HS-5 (cell line): ENCODE measurements around the gene PICALM.
"Not testable (repeated sequence)": the region's sequence is repeated elsewhere in the genome, so short reads cannot be mapped to it uniquely, and the experiment has no call there.

ENCODE experiments used
- DNase-seq: peaks from one replicate; pipeline ENCODE4 v3.0.0-alpha.2; 2012; ENCODE audit warnings: low read depth

Gene PICALM

DNA sequence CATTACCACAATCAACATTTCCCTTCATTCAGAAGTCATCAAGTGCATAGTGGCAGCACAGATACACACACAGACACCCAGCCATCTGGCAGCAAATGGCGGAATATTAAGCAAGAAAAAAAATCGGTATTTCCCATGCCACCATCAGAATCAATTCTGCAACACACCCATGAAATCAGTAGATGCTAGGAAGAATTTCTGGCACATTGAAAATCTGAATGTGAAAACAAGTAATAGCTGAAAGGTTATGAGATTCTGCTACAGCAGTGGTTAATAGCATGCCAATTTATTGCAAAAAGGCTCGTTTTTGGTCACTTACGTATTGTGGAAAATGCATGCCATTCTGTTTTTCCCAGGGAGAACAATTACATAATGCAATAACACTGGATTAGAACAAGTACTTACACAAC, 91.1 kb downstream of the PICALM start:
- no peak for DNase-seq

DNA sequence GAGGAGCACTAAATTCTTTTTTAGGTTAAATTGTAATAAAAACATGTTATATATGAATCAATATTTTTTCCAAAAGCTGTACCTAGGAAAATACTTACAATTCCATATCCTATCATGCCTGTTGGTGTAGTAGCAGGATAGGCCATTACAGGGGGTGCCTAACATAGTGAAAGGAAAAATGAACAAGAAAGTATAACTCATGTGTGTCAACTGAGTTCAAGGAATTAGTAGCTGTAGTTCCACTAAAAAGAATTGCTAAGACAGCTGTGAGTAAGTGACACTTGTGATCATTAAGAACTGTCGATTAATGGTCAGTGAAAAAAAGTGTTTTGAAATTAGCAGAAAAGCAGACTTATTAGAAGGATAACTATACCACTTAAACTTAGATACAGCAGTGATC, 92.4 kb downstream of the PICALM start:
- DNase-seq, result no peak

DNA sequence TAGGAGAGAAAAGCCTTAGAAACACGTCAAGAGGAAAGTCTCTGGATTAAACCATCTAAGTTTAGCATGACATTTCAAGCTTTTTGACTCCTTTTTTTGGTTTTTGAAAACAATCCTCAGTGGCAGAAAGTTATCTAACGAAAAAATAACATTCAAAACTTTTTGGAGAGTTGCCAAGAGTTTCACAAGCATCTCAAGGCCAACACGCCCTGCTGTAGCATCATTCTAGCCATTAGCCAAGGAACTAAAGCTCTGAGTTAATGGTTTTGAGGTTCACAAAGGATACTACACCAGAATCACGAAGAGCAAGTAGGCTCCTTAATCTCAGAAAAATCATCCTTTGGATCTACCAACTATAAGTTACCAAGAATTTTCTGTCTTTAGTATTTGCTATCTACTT, 94.8 kb downstream of the PICALM start:
- no peak for DNase-seq

- DNase-seq, result no peak
Observed at GRCh38 chr11:85970593-85970992, 98.3 kb downstream of the PICALM start.

GRCh38 chr11:85967457-85967856, 101.4 kb downstream of the PICALM start:
- no peak for DNase-seq

GRCh38 chr11:85965202-85965601, 103.7 kb downstream of the PICALM start:
- DNase-seq, result no peak

- peak; percentile 87 for DNase-seq
Observed at GRCh38 chr11:85961930-85962363, 106.9 kb downstream of the PICALM start.

- DNase-seq, result no peak
Observed at GRCh38 chr11:85961130-85961529, 107.8 kb downstream of the PICALM start.

GRCh38 chr11:85960678-85961077, 108.2 kb downstream of the PICALM start:
- no peak for DNase-seq

DNA sequence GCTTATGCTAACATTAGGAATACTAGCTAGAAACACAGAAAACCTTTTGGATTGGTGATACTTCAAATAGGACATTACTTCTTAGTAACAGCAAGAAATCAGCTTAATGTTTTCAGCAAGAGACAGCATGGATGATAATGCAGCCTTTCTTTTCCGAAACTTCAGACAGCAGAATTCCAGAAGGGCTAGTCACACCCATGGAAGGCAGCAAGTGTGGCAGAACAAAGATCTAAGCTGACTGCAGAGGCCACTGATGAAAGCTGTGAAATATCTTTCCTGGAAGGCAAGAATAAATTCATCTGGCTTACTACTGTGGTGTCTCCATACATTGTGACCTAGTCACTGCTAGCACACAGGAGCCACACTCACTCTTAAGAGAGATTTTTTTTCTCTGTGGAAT, 113.4 kb downstream of the PICALM start:
- no peak for DNase-seq

DNA sequence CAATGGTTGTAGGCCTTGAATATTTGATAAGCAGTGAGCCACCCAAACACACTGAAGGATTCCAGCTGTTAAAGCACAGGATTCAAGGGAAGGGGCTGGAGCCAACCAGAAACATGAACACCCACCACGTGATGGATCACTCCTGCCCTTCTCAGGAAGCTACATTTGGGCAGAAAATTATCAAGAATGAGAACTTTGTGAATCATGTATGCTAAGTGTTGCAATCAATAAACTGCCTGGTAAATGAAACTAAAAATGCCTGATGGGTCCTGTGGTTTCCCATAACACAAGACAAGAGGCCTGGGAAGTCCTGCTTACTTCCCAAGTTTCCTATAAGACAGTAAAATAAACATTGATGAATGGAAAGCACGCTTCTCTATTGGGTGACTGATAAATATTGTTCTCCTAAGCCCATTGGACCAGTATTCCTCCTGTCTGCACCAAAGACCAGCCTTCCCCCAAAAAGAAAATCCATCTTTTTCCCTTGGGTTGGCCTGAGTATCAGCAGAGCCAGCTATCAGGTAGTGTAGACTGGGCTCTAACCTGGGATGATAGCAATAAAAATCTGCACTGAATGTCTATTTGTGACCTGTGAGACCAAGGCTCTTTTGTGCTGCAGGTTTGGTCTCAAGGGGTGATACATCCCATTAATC, 115.3 kb downstream of the PICALM start:
- DNase-seq, result no peak

DNA sequence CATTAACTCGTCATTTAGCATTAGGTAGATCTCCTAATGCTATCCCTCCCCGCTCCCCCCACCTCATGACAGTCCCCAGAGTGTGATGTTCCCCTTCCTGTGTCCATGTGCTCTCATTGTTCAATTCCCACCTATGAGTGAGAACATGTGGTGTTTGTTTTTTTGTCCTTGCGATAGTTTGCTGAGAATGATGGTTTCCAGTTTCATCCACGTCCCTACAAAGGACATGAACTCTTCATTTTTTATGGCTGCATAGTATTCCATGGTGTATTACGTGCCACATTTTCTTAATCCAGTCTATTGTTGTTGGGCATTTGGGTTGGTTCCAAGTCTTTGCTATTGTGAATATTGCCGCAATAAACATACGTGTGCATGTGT, 116.8 kb downstream of the PICALM start:
- DNase-seq, result not testable (repeated sequence)

DNA sequence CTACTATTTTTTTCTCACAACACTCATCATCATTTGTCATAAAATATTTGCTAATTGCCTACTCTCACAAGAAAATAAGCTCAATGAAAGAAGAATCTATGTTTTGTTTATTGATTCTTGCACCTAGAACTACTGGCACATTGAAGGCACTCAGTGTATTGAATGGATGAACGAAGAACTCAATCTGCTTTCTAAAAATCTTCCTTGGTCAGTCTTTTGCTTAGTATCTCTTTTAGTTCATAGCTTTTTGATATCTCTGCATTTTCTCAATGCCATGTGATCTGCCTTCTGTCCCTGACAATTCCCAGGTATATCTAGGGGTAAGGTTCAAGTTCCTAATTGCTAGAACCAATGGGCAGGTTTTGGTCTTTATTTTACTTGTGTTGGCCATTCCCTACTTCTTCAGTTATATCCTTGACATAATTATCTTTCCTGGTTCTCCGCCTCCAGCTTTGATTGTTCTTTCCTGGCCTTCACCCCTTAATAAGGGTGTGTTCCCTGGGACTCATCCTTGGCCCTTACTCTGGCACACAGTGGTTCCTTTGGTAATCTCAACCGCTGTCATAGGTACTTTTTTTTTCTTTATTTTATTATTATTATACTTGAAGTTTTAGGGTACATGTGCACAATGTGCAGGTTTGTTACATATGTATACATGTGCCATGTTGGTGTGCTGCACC, 117.3 kb downstream of the PICALM start:
- no peak for DNase-seq

GRCh38 chr11:85951049-85951405, 117.9 kb downstream of the PICALM start:
- DNase-seq, result no peak

DNA sequence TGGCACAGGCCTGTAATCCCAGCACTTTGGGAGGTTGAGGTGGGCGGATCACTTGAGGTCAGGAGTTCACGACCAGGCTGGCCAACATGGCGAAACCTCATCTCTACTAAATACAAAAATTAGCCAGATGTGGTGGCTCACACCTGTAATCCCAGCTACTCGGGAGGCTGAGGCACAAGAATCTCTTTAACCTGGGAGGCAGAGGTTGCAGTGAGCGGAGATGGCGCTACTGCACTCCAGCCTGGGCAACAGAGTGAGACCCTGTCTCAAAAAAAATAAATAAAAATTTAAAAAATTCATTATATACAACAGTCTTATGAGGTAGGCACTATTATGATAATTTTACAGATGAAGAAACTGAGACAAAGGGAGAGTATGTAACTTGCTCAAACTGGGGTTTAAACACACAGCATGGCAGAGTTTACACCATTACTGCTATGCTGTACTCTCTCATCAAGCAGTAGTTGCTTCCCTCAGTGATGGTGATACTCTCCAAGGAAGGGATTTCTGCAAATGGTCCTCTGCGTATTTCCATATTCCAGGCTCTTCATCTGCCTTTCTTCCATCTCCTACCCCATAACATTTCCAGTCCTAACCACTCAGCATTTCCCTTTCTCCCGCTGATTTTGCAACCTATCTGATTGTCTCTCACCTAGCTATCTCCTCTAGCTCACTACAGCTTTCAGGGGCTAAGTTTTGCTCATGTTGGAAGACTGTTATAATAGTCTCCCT, 118.4 kb downstream of the PICALM start:
- no peak for DNase-seq

- no peak for DNase-seq
Observed at GRCh38 chr11:85949798-85950197, 119.1 kb downstream of the PICALM start.

GRCh38 chr11:85948884-85949283, 120.0 kb downstream of the PICALM start:
- no peak for DNase-seq

- DNase-seq, result peak; percentile 90
Observed at GRCh38 chr11:85947431-85948272, 121.2 kb downstream of the PICALM start.

DNA sequence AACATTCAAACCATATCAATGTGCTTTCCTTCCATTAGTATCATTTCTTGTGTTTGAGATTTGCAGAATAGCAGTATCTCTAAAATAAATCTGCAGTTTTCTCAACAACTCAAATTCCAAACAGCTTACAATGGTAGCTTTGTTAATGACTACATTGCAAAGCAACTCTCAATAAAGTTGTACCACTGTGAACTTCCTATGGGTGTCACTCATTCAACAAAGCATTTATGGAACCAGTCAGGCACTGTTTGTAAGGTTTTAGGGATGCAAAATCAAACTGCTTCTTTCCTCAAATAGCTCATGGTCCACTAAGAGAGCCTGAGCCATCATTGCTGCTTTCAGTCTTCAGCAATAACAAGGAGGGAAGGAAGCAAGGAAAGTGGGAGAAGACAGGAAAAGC, 122.7 kb downstream of the PICALM start:
- DNase-seq, result no peak

DNA sequence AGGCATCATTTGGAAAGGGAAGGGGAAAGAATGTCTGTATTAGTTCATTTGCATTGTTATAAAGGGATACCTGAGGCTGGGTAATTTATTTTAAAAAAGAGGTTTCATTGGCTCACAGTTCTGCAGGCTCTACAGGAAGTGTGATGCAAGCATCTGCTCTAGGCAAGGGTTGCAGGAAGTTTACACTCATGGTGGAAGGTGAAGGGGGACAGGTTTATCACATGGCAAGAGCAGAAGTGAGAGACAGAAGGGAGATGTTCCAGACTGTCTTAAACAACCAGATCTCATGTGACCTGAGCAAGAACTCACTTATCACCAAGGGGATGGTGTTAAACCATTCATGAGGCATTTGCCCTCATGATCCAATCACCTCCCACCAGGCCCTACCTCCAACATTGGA, 123.1 kb downstream of the PICALM start:
- no peak for DNase-seq

- no peak for DNase-seq
Observed at GRCh38 chr11:85945296-85945695, 123.6 kb downstream of the PICALM start.

DNA sequence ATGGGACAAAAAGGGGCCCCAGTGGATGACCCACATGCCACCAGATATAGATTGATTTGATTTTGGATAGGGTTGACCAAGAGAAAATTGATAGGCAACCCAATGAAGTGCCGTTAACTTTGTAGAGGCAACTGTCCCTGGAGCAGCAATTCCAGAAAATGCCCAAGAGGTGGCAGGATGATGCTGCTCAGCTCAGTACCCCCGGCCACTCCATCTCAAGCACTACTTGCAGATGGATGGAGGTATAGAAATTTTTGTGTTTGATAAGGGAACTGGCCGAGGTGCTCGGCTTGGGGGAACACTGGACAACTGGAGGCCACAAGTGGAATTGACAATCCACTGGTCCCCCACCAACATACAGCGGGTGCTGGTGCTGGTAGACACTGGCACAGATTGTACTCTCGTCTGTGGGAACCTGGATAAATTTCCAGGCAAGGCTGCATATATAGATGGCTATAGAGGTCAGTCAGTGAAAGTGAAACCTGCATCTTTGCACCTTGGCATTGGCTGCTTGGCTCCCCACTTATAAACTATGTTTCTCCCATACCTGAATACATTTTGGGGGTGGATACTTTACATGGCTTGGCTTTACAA, 127.4 kb downstream of the PICALM start:
- DNase-seq, result no peak
